Testis (tissue), 3 donors: ENCODE data around the gene TAB3. TPM values are rescaled to one million over a fixed set of nuclear protein-coding genes. Genes with fewer than 3 reads are reported as not detected.
"Not testable (repeated sequence)": the region's sequence is repeated elsewhere in the genome, so short reads cannot be mapped to it uniquely, and the experiment has no call there.

ENCODE experiments used
- DNase-seq: peaks from one replicate; pipeline ENCODE4 v3.0.0-alpha.2; 2019
- H3K27ac ChIP-seq, 2 donors: fragments of 200-600 bp; sonication (generic); one replicate each; pipeline ENCODE4 v1.5.1; 2019
- H3K27me3 ChIP-seq: fragments of 200-600 bp; sonication (generic); one replicate; pipeline ENCODE4 v1.5.1; 2019
- H3K36me3 ChIP-seq: fragments of 200-600 bp; sonication (generic); one replicate; pipeline ENCODE4 v1.5.1; 2017; ENCODE audit warnings: low read depth; ENCODE audit errors: missing control alignments
- H3K4me1 ChIP-seq: fragments of 200-600 bp; sonication (generic); one replicate; pipeline ENCODE4 v1.5.1; 2019
- H3K4me3 ChIP-seq, 2 donors: fragments of 200-600 bp; sonication (generic); one replicate each; pipeline ENCODE4 v1.5.1; 2017 to 2019
- H3K9me3 ChIP-seq: fragments of 200-600 bp; sonication (generic); one replicate; pipeline ENCODE4 v1.5.1; 2017
- CTCF ChIP-seq, 3 experiments: fragments of 450-650 bp in 2 of 3; fragments of 200-600 bp in 1 of 3; sonication (generic) in 1 of 3; IDR thresholded peaks; one replicate each; pipeline ENCODE4 v1.5.1; 2016 to 2019; ENCODE audit warnings: antibody characterized with exemption in 3 of 3, mild to moderate bottlenecking in 2 of 3, moderate library complexity in 1 of 3
- POLR2A ChIP-seq: fragments of 450-650 bp; IDR thresholded peaks from one replicate; pipeline ENCODE4 v1.6.1; 2017; ENCODE audit warnings: antibody characterized with exemption, mild to moderate bottlenecking, moderate library complexity
- WGBS, 2 donors: methylation state at CpG; one replicate each; pipeline ENCODE4 v1.1.5; 2018; 5-methylcytosine and 5-hydroxymethylcytosine counted together
- intact Hi-C: fragments of 100-400 bp; cut with DNase I; formaldehyde crosslinking; loops from one replicate; pipeline ENCODE4 v1.15.1; 2023; ENCODE audit warnings: low total_unique reads
- polyA plus RNA-seq: library from polyadenylated mRNA; stranded (reverse); fragments of 350-450 nt; fragmentation: Illumina TruSeq; extraction: RNeasy Lipid Tissue Mini Kit (QIAGEN cat#74804); gene quantifications from one replicate; pipeline ENCODE4 v1.2.3, GENCODE V29; 2014; ENCODE audit warnings: low read depth, low replicate concordance; ENCODE audit not compliant: insufficient read depth
- total RNA-seq, 2 donors: library from RNA; depleted of rRNA; stranded (reverse); fragments of >200 nt; gene quantifications; one replicate each; pipeline ENCODE4 v1.2.3, GENCODE V29; 2016

The TAB3 gene
- total and polyA plus RNA-seq, 3 donors from 2014 or later = 33.0 to 181 (median 166) TPM

- Histone ChIP-seq H3K27me3 (no peaks in the 10 kb centered on the region), H3K27ac (no peak overlapping the region), H3K36me3 (no peaks in the 10 kb centered on the region), H3K4me3 (no peak overlapping the region), H3K9me3 (no peaks in the 10 kb centered on the region), H3K4me1 (no peaks in the 10 kb centered on the region)
- TF ChIP-seq POLR2A (no peak), CTCF (IDR thresholded peaks at IDR 0.05) (no peak)
- intact Hi-C loops = no loop called here
- no peak for DNase-seq
- WGBS, 2 donors = 93 to 97% methylated on average over 3 of the region's 3 CpGs
Observed at GRCh38 chrX:30798810-30799209, 90.2 kb downstream of the TAB3 start.

- intact Hi-C loops = not testable (repeated sequence)
Observed at GRCh38 chrX:30797301-30797700, 91.8 kb downstream of the TAB3 start.

GRCh38 chrX:30795981-30796958 lies 92.8 kb downstream of the TAB3 start:
- Histone ChIP-seq H3K9me3 (no peaks in the 10 kb centered on the region), H3K4me1 (no peaks in the 10 kb centered on the region), H3K27ac (no peak overlapping the region), H3K36me3 (no peaks in the 10 kb centered on the region), H3K4me3 (no peak overlapping the region), H3K27me3 (no peaks in the 10 kb centered on the region)
- intact Hi-C loops = no loop called here
- no peak for TF ChIP-seq CTCF (IDR thresholded peaks at IDR 0.05)
- TF ChIP-seq POLR2A = no peak
- no peak for DNase-seq
- 94 to 95% methylated on average over 5 to 6 of the region's 6 CpGs for WGBS, 2 donors

More at GRCh38 chrX:30797301-30797700, 91.8 kb downstream of the TAB3 start:
- H3K9me3 ChIP-seq, H3K4me3 ChIP-seq, DNase-seq, H3K27me3 ChIP-seq, H3K4me1 ChIP-seq, H3K36me3 ChIP-seq, H3K27ac ChIP-seq: not testable (repeated sequence)
- 78 to 86% methylated on average over 1 of the region's 1 CpG for WGBS, 2 donors

- DNase-seq = no peak
- H3K4me3 ChIP-seq = no peak overlapping the region
- H3K36me3 ChIP-seq = no peaks in the 10 kb centered on the region
- no peak overlapping the region for H3K27ac ChIP-seq
- H3K9me3 ChIP-seq = no peaks in the 10 kb centered on the region
- no peaks in the 10 kb centered on the region for H3K27me3 ChIP-seq
- 76 to 92% methylated on average over 2 of the region's 2 CpGs for WGBS, 2 donors
- no peaks in the 10 kb centered on the region for H3K4me1 ChIP-seq
- intact Hi-C loops = no loop called here
- TF ChIP-seq CTCF (IDR thresholded peaks at IDR 0.05) (no peak), POLR2A (no peak)
Observed at GRCh38 chrX:30794497-30794896, 94.6 kb downstream of the TAB3 start.

GRCh38 chrX:30793767-30794103 lies 95.3 kb downstream of the TAB3 start:
- H3K36me3 ChIP-seq = no peaks in the 10 kb centered on the region
- no peak overlapping the region for H3K27ac ChIP-seq
- H3K4me1 ChIP-seq = no peaks in the 10 kb centered on the region
- H3K9me3 ChIP-seq = no peaks in the 10 kb centered on the region
- intact Hi-C loops = no loop called here
- TF ChIP-seq CTCF (IDR thresholded peaks at IDR 0.05) (no peak), POLR2A (no peak)
- 93 to 100% methylated on average over 1 of the region's 1 CpG for WGBS, 2 donors
- DNase-seq = no peak
- H3K4me3 ChIP-seq = no peak overlapping the region
- no peaks in the 10 kb centered on the region for H3K27me3 ChIP-seq
